Body of pancreas (tissue), 4 donors: ENCODE data around the gene METTL4. TPM values are rescaled to one million over a fixed set of nuclear protein-coding genes. Genes with fewer than 3 reads are reported as not detected.

Source experiments
- ATAC-seq: fragments of 150-250 bp; one replicate; pipeline ENCODE4 v1.9.1; 2016
- DNase-seq, 4 donors: peaks; one replicate each; pipeline ENCODE4 v3.0.0-alpha.2; 2019
- H3K27ac ChIP-seq, 4 donors: fragments of 200-600 bp; sonication (generic); 1 replicate in 3 of 4; 2 replicates in 1 of 4; pipeline versions ENCODE4 v1.5.1 to v1.6.1; 2016 to 2019; ENCODE audit warnings: mild to moderate bottlenecking in 1 of 4, mixed read lengths in 1 of 4, moderate library complexity in 1 of 4
- H3K27me3 ChIP-seq, 2 donors: fragments of 200-600 bp; sonication (generic); one replicate each; pipeline ENCODE4 v1.6.0; 2016; ENCODE audit warnings: mild to moderate bottlenecking in 1 of 2
- H3K36me3 ChIP-seq, 2 donors: fragments of 200-600 bp; sonication (generic); replicated peaks in 1 of 2; 2 replicates each; pipeline ENCODE4 v1.5.1; 2016; ENCODE audit warnings: low read depth in 2 of 2; ENCODE audit not compliant: insufficient read depth in 1 of 2
- H3K4me1 ChIP-seq: fragments of 200-600 bp; sonication (generic); one replicate; pipeline ENCODE4 v1.6.0; 2016
- H3K4me3 ChIP-seq, 2 donors: fragments of 200-600 bp; sonication (generic); 1 replicate in 1 of 2; 2 replicates in 1 of 2; pipeline ENCODE4 v1.5.1; 2016 to 2019
- H3K9me3 ChIP-seq, 3 donors: fragments of 200-600 bp; sonication (generic); 1 replicate in 2 of 3; 2 replicates in 1 of 3; pipeline ENCODE4 v1.5.1; 2016
- CTCF ChIP-seq, 7 experiments: fragments of 450-650 bp in 4 of 7; fragments of 200-600 bp in 3 of 7; sonication (generic) in 3 of 7; IDR thresholded peaks; one replicate each; pipeline ENCODE4 v1.5.1; 2016 to 2019; ENCODE audit warnings: antibody characterized with exemption in 7 of 7
- POLR2A ChIP-seq, 3 donors: fragments of 450-650 bp; IDR thresholded peaks; one replicate each; pipeline ENCODE4 v1.6.1; 2016; ENCODE audit warnings: antibody characterized with exemption in 3 of 3, mild to moderate bottlenecking in 2 of 3
- WGBS, 2 donors: methylation state at CpG; one replicate each; pipeline ENCODE4 v1.1.5; 2017; 5-methylcytosine and 5-hydroxymethylcytosine counted together
- intact Hi-C: fragments of 100-400 bp; cut with DNase I; formaldehyde crosslinking; loops from one replicate; pipeline ENCODE4 v1.15.1; 2023
- total RNA-seq, 2 donors: library from RNA; depleted of rRNA; stranded (reverse); fragments of >200 nt; gene quantifications; one replicate each; pipeline ENCODE4 v1.1.0, GENCODE V29; 2016

The METTL4 gene
- total RNA-seq, 2 donors from 2014 or later: 1.8 to 4.3 TPM

DNA sequence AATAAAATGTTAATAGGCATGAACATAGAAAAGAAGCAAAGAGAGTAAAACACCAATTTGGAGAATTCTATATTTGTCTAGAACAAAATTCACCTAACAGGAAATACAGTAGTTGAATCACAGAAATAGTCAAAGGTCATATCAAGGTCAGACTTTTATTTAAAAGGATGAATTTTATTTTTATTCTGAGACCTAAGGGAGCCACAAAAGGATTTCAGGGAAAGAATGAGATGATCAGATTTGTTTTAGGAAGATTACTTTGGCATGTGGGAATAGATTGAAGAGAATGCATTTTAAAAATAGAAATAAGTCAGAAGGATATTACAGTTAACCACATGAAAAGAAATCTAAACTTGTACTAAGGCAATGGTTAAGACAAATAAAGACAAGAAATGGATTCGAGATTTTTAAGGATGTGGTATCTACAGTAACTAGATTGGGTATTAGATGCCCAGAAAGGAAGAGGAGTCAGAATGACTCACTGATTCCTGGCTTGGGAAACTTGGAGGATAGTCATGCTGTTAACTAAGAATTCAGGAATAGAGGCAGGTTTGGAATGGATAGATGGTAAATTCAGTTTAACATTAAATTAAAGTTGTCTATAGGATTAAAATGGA, 56.0 kb downstream of the METTL4 start:
- DNase-seq (no peak), ATAC-seq (no peak)
- no peaks in the 10 kb centered on the region for H3K9me3 ChIP-seq
- intact Hi-C loops: no loop called here
- H3K27ac ChIP-seq: no peak overlapping the region
- no peaks in the 10 kb centered on the region for H3K27me3 ChIP-seq
- no peak overlapping the region for H3K4me3 ChIP-seq
- H3K36me3 ChIP-seq: no peaks in the 10 kb centered on the region
- TF ChIP-seq POLR2A (IDR thresholded peaks at IDR 0.05) (no peak), CTCF (IDR thresholded peaks at IDR 0.05) (no peak)
- WGBS, 2 donors: 55 to 65% methylated on average over 1 of the region's 1 CpG
- peaks cover 19% of the 10 kb centered on the region for H3K4me1 ChIP-seq

- H3K27ac ChIP-seq: no peak overlapping the region
- no peaks in the 10 kb centered on the region for H3K9me3 ChIP-seq
- intact Hi-C loops: no loop called here
- ATAC-seq (no peak), DNase-seq (no peak)
- no peak overlapping the region for H3K4me3 ChIP-seq
- peaks cover 13% of the 10 kb centered on the region for H3K4me1 ChIP-seq
- no peaks in the 10 kb centered on the region for H3K36me3 ChIP-seq
- no peaks in the 10 kb centered on the region for H3K27me3 ChIP-seq
- 57 to 67% methylated on average over 1 of the region's 1 CpG for WGBS, 2 donors
- TF ChIP-seq POLR2A (IDR thresholded peaks at IDR 0.05): no peak
- TF ChIP-seq CTCF (IDR thresholded peaks at IDR 0.05): no peak
Measured at GRCh38 chr18:2513616-2514015, 57.7 kb downstream of the METTL4 start.

DNA sequence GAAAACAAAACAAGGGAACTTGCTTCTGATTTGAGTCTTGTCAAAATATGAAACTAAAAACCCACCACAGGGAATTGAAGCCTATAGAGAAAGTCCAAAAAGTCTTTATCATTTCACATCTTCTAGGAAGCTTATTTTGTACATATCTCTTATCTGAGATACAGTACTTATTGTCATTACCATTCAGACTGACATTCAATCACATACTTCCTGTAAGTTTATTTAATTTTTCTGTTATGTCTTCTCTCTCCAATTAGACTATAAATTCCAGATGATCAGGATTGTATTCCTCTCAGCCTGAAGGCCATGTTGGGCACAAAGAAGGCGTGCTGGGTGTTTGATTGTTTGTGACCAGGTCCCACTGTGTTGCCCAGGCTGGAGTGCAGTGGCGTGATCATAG, 59.2 kb downstream of the METTL4 start:
- no peak for DNase-seq
- H3K4me1 ChIP-seq: peaks cover 9% of the 10 kb centered on the region
- no peak for ATAC-seq
- H3K4me3 ChIP-seq: no peak overlapping the region
- H3K36me3 ChIP-seq: no peaks in the 10 kb centered on the region
- H3K27me3 ChIP-seq: no peaks in the 10 kb centered on the region
- H3K9me3 ChIP-seq: no peaks in the 10 kb centered on the region
- TF ChIP-seq CTCF (IDR thresholded peaks at IDR 0.05): no peak
- TF ChIP-seq POLR2A (IDR thresholded peaks at IDR 0.05): no peak
- no peak overlapping the region for H3K27ac ChIP-seq
- intact Hi-C loops: no loop called here
- 94 to 96% methylated on average over 2 of the region's 2 CpGs for WGBS, 2 donors

- H3K27ac ChIP-seq: no peak overlapping the region
- intact Hi-C loops: no loop called here
- no peaks in the 10 kb centered on the region for H3K27me3 ChIP-seq
- 28 to 46% methylated on average over 3 of the region's 3 CpGs for WGBS, 2 donors
- DNase-seq: peak in 1 of 4 donors; percentile 6
- H3K9me3 ChIP-seq: no peaks in the 10 kb centered on the region
- peaks cover 9% of the 10 kb centered on the region for H3K4me1 ChIP-seq
- H3K4me3 ChIP-seq: no peak overlapping the region
- H3K36me3 ChIP-seq: no peaks in the 10 kb centered on the region
- peak; percentile 64 for ATAC-seq
- TF ChIP-seq CTCF (IDR thresholded peaks at IDR 0.05) (no peak), POLR2A (IDR thresholded peaks at IDR 0.05) (no peak)
Measured at GRCh38 chr18:2511451-2511850, 59.9 kb downstream of the METTL4 start.

DNA sequence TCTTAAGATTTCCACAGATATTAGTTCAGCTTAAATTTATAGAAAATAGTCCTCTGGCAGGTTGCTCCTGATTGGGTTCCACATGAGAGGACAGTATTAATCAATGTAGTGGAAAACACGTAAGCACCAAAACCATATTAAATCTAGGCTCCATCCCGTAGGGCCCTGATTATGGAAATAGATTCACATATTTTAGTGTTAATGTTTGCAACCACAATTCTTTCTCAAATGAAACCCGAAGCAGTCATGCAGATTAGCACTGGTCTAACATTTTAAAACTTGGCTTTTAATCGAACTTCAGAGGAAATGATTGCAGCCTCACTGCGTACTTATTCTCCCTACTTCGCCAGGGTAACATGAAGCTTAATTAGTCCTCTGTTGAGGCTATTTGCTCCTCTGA, 60.9 kb downstream of the METTL4 start:
- Histone ChIP-seq H3K27ac (no peak overlapping the region), H3K9me3 (no peaks in the 10 kb centered on the region), H3K4me1 (peaks cover 9% of the 10 kb centered on the region), H3K36me3 (no peaks in the 10 kb centered on the region), H3K27me3 (no peaks in the 10 kb centered on the region), H3K4me3 (no peak overlapping the region)
- intact Hi-C loops: no loop called here
- ATAC-seq (no peak), DNase-seq (no peak)
- WGBS, 2 donors: 87 to 90% methylated on average over 6 of the region's 6 CpGs
- TF ChIP-seq CTCF (IDR thresholded peaks at IDR 0.05): no peak
- no peak for TF ChIP-seq POLR2A (IDR thresholded peaks at IDR 0.05)
